DMS114 treated with DMSO at 0.1 percent for 48 hours (cell line): ENCODE data around the gene GAS2L3.
"Not testable (repeated sequence)": the region's sequence is repeated elsewhere in the genome, so short reads cannot be mapped to it uniquely, and the experiment has no call there.

Source experiments
- DNase-seq: peaks from one replicate; lab custom pipeline; 2025; ENCODE audit not compliant: unreplicated experiment; lab: John Stamatoyannopoulos, UW

GAS2L3 gene

DNA sequence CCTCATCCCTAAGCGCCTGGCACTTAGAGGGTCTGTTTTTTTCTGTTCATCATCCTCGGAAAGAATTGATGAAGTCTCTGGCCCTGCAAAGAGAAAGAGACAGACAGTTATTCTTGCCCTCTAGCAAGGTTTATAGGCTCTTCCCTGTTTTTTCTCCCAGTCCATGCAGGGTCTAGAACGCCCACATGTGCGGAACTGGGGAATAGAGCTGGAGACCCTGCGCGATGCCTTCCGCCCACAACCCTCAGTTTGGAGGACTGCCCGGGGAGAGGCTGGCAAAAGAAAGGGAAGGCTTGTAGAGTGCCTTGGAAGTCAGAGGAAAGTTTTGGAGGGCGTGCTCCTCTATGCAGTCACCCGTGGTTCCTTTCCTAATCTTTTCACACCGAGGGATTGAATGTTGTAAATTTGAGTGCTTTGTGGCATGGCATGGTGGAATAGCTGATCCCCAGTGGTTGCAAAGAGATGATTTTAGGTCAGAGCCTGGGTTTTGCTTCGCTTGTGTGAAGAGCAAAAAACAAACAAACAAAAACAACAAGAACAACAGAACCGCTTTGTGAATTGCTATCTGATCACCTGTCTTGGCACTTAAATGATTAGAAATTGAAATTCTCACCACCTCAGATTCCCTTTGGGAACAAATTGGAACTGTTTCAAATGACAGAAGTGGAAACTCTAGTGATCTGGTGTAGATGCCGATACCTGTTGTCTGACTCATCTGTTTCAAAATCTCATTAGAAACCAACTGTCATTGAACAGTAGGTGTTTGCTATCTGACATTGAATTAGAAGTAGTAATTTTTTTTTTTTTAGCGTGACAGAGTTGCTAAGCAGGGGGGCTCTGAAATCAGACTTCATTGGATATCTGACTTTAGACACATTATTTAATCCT lies 947 bp downstream of the GAS2L3 start:
- DNase-seq = no peak

- DNase-seq = no peak
These were observed 3.0 kb downstream of the GAS2L3 start for GRCh38 chr12:100576331-100577036.

GRCh38 chr12:100578923-100579322 lies 5.4 kb downstream of the GAS2L3 start:
- DNase-seq = no peak

DNA sequence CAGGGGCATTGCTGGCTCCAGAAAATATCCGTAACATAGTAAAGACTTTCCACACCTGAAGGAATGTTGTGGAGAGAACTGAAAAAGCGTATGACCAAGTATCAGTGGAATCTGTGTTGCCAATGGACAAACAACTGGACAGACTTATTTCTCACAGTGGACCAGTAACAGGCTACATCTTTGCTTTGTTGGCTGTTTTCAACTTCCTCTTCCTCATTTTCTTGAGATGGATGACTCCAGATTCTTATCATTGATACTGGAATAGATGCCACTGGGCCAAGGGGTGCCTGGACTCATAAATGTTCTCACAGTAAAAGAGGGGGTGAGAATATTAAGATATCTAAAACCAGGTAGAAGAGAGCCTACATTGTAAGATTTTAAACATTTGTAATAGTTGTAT lies 6.4 kb downstream of the GAS2L3 start:
- DNase-seq = no peak

DNA sequence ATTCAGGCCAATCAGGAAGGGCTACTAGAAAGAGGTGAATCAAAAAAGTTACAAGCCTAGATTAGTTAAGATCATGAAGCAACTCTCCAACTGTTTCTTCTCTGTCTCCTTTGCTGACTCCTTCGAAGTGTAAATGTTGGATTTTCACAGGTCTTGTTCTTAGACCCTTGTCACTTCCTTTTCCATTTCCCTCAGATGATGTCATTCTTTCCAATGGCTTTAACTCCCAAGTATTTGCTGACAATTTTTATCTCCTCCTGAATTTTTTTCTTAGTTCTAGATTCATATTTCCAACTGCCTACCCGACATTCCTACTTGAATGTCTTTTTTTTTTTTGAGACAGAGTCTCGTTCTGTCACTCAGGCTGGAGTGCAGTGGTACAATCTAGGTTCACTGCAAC lies 10.8 kb downstream of the GAS2L3 start:
- no peak for DNase-seq

DNA sequence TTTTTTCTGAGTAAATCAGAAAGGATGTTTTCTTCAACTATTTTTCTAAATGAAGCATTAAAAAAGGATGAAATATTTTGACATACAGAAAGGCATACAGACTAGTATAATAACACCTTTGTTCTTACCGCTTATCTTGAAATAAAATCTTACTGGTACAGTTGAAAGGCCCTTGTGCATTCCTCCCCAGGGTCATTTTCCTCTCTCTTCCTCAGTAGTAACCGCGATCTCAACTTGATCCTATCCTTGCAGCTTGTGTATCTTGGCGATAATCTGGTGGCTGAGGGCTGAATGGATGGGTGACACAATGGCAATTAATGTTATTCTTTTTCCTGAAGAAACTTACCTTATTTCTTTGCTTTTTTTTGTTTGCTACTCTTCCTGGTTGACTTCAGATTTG lies 18.5 kb downstream of the GAS2L3 start:
- no peak for DNase-seq

- no peak for DNase-seq
These were observed 20.0 kb downstream of the GAS2L3 start for GRCh38 chr12:100593490-100593889.

- DNase-seq = no peak
These were observed 28.1 kb downstream of the GAS2L3 start for GRCh38 chr12:100601626-100602025.

- DNase-seq = not testable (repeated sequence)
These were observed 29.5 kb downstream of the GAS2L3 start for GRCh38 chr12:100602997-100603396.

- no peak for DNase-seq
These were observed 35.3 kb downstream of the GAS2L3 start for GRCh38 chr12:100608776-100609175.

- no peak for DNase-seq
These were observed 37.4 kb downstream of the GAS2L3 start for GRCh38 chr12:100610666-100611430.

- DNase-seq = no peak
These were observed 39.1 kb downstream of the GAS2L3 start for GRCh38 chr12:100612606-100613005.

DNA sequence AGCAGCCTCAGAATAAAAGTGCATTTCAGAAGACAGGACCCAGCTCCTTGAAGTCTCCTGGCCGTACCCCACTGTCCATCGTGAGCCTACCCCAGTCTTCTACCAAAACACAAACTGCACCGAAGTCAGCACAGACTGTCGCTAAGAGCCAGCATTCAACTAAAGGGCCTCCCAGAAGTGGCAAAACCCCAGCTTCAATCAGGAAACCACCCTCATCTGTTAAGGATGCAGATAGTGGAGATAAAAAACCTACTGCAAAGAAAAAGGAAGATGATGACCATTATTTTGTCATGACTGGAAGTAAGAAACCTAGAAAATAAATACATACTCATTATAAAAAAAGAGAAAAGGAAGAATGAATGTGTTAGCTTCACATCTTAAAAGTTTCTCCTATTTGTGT lies 51.1 kb downstream of the GAS2L3 start:
- DNase-seq = no peak

- DNase-seq = no peak
These were observed 59.0 kb downstream of the GAS2L3 start for GRCh38 chr12:100632445-100632892.

DNA sequence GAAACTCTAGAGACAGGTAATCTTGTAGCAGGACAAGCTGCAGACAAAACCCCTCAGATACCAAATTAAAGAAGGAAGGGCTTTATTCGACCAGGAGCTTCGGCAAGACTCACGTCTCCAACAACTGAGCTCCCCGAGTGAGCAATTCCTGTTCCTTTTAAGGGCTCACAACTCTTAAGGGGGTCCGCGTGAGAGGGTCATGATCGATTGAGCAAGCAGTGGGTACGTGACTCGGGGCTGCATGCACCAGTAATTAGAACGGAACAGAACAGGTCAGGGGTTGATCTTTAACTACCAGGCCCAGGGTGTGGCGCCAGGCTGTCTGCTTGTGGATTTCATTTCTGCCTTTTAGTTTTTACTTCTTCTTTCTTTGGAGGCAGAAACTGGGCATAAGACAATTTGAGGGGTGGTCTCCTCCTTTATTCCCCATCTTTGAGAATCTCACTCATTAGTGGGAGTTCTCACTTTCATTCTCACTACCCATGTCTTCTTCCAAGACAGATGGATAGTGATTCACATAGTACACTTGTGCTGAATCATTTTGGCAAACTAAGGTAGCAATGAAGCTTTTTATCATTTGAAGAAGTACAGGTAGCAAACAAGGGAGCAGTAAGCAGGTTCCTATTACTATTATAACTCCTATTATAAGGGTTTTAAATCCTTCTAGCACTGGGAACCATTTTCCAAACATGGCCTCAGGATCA lies 59.8 kb downstream of the GAS2L3 start:
- not testable (repeated sequence) for DNase-seq

- no peak for DNase-seq
These were observed 69.8 kb downstream of the GAS2L3 start for GRCh38 chr12:100643246-100643645.

GRCh38 chr12:100646896-100647295 lies 73.4 kb downstream of the GAS2L3 start:
- DNase-seq = no peak

DNA sequence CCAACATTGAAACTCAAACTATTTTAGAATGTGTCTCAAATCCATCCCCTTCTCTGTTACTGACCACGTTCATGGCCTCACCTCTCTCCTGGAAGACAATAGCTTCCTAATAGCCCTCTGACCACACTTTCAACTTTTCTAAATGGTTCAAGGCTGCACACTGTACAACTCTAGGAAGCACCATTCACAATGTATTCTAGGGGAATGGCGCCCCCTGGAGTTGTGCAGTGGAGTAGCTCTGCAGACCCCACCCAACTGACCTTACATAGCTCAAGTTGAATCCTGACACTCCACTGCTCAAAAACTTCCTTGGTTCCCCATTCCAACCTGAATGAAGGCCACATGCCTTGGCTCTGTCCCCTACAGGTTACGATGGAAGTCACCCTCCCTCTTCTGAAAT lies 77.6 kb downstream of the GAS2L3 start:
- no peak for DNase-seq

DNA sequence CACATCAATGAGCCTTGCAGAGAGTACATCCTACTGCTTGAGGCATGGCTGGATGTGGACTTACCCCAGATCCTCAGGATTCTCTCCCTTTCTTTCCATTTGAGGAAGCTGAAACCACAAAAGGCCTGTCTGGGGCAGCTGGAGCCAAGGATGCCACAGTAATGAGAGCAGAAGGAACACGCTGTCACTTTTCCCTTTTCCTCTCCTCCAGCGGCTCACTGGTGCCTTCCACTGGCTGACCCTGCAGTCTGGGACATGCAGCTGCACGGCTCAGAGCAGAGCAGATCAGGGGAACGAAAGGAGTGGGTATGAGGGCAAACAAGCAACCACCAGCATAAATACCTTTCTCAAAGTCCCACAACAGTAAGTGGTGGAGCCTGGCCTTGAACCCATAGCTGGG lies 78.2 kb downstream of the GAS2L3 start:
- no peak for DNase-seq

GRCh38 chr12:100652488-100652887 lies 79.0 kb downstream of the GAS2L3 start:
- DNase-seq = no peak

DNA sequence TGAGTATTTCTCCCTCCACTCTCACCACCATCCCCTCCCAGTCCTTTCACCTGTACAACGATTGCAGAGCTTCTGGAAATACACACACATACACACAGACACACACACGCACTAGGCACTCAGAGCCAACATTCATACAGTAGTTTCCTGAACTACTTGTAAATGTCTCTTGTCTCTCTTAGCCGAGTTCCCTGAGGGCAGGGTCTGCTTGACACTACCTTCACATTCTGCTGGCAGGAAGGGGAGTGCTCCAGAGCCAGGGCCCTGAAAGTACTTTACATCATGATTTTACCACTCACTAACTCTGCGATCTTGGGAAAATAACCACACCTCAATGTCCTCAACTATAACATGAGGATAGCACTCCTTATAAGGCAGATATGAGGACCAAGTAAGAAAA lies 82.7 kb downstream of the GAS2L3 start:
- no peak for DNase-seq
